ENCODE measurements around the gene CDON. TPM values are rescaled to one million over a fixed set of nuclear protein-coding genes. Genes with fewer than 3 reads are reported as not detected.

The CDON gene
- total and polyA plus RNA-seq, 9 donors: 15.0 to 211 (median 124) TPM

GRCh38 chr11:125976156-125976555 lies 86.5 kb downstream of the CDON start:
- H3K27ac ChIP-seq: no peak overlapping the region
- H3K4me1 ChIP-seq (ENCODE audit: insufficient read depth): peaks cover 3% of the 10 kb centered on the region
- no peaks in the 10 kb centered on the region for H3K9me3 ChIP-seq
- H3K36me3 ChIP-seq: no peaks in the 10 kb centered on the region
- H3K4me3 ChIP-seq: no peak overlapping the region
- no peak for DNase-seq
- intact Hi-C loops (cut with DNase I): no loop called here
- TF ChIP-seq POLR2A (IDR thresholded peaks at IDR 0.05) (no peak), EP300 (IDR thresholded peaks at IDR 0.05) (no peak)
- TF ChIP-seq, protein P1, sequence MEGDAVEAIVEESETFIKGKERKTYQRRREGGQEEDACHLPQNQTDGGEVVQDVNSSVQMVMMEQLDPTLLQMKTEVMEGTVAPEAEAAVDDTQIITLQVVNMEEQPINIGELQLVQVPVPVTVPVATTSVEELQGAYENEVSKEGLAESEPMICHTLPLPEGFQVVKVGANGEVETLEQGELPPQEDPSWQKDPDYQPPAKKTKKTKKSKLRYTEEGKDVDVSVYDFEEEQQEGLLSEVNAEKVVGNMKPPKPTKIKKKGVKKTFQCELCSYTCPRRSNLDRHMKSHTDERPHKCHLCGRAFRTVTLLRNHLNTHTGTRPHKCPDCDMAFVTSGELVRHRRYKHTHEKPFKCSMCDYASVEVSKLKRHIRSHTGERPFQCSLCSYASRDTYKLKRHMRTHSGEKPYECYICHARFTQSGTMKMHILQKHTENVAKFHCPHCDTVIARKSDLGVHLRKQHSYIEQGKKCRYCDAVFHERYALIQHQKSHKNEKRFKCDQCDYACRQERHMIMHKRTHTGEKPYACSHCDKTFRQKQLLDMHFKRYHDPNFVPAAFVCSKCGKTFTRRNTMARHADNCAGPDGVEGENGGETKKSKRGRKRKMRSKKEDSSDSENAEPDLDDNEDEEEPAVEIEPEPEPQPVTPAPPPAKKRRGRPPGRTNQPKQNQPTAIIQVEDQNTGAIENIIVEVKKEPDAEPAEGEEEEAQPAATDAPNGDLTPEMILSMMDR (IDR thresholded peaks at IDR 0.05): no peak
- H3K27me3 ChIP-seq: no peaks in the 10 kb centered on the region

GRCh38 chr11:125975634-125976033 lies 87.0 kb downstream of the CDON start:
- Histone ChIP-seq H3K4me3 (no peak overlapping the region), H3K36me3 (no peaks in the 10 kb centered on the region), H3K9me3 (no peaks in the 10 kb centered on the region), H3K27me3 (no peaks in the 10 kb centered on the region), H3K27ac (no peak overlapping the region), H3K4me1 (ENCODE audit: insufficient read depth) (peaks cover 3% of the 10 kb centered on the region)
- intact Hi-C loops (cut with DNase I): no loop called here
- no peak for TF ChIP-seq EP300 (IDR thresholded peaks at IDR 0.05)
- no peak for TF ChIP-seq POLR2A (IDR thresholded peaks at IDR 0.05)
- TF ChIP-seq, protein P1 (IDR thresholded peaks at IDR 0.05): no peak
- no peak for DNase-seq
- 94 to 96% (median 95%) methylated on average over 6 of the region's 6 CpGs for WGBS, 3 donors

- intact Hi-C loops (cut with DNase I): no loop called here
- no peaks in the 10 kb centered on the region for H3K36me3 ChIP-seq
- no peak for DNase-seq
- peaks cover 3% of the 10 kb centered on the region for H3K4me1 ChIP-seq (ENCODE audit: insufficient read depth)
- H3K27me3 ChIP-seq: no peaks in the 10 kb centered on the region
- no peak overlapping the region for H3K27ac ChIP-seq
- no peak overlapping the region for H3K4me3 ChIP-seq
- no peaks in the 10 kb centered on the region for H3K9me3 ChIP-seq
- no peak for TF ChIP-seq POLR2A (IDR thresholded peaks at IDR 0.05)
- TF ChIP-seq, protein P1 (IDR thresholded peaks at IDR 0.05): no peak
- TF ChIP-seq EP300 (IDR thresholded peaks at IDR 0.05): no peak
Observed at GRCh38 chr11:125974284-125974683, 88.4 kb downstream of the CDON start.

- no peak for DNase-seq
- 56 to 72% (median 64%) methylated on average over 6 of the region's 6 CpGs for WGBS, 3 donors
- H3K9me3 ChIP-seq: no peaks in the 10 kb centered on the region
- TF ChIP-seq EP300 (IDR thresholded peaks at IDR 0.05) (no peak), POLR2A (IDR thresholded peaks at IDR 0.05) (no peak)
- TF ChIP-seq, protein P1 (IDR thresholded peaks at IDR 0.05): no peak
- intact Hi-C loops (cut with DNase I): no loop called here
- no peaks in the 10 kb centered on the region for H3K4me1 ChIP-seq (ENCODE audit: insufficient read depth)
- H3K4me3 ChIP-seq: no peak overlapping the region
- H3K27me3 ChIP-seq: no peaks in the 10 kb centered on the region
- no peaks in the 10 kb centered on the region for H3K36me3 ChIP-seq
- H3K27ac ChIP-seq: no peak overlapping the region
Observed at GRCh38 chr11:125971618-125972017, 91.0 kb downstream of the CDON start.

- WGBS, 3 donors: 51 to 52% (median 51%) methylated on average over 7 of the region's 7 CpGs
- H3K4me1 ChIP-seq (ENCODE audit: insufficient read depth): no peaks in the 10 kb centered on the region
- intact Hi-C loops (cut with DNase I): no loop called here
- no peaks in the 10 kb centered on the region for H3K9me3 ChIP-seq
- no peak overlapping the region for H3K4me3 ChIP-seq
- no peaks in the 10 kb centered on the region for H3K36me3 ChIP-seq
- H3K27me3 ChIP-seq: no peaks in the 10 kb centered on the region
- DNase-seq: no peak
- no peak overlapping the region for H3K27ac ChIP-seq
- no peak for TF ChIP-seq POLR2A (IDR thresholded peaks at IDR 0.05)
- TF ChIP-seq, protein P1 (IDR thresholded peaks at IDR 0.05): no peak
- TF ChIP-seq EP300 (IDR thresholded peaks at IDR 0.05): no peak
Observed at GRCh38 chr11:125968354-125968753, 94.3 kb downstream of the CDON start.
